MM.1S (cell line): Measurements from ENCODE around the gene HNRNPA3.

Experiments used
- DNase-seq: peaks from one replicate; pipeline ENCODE4 v3.0.0-alpha.2; 2015
- H2AFZ ChIP-seq: fragments of 300-600 bp; sonication (generic); 2 replicates; pipeline ENCODE4 v1.6.0; 2016; ENCODE audit warnings: antibody characterized with exemption, low read length
- H3F3A ChIP-seq: fragments of 300-600 bp; sonication (generic); 2 replicates; pipeline ENCODE4 v1.6.1; 2016; ENCODE audit warnings: mild to moderate bottlenecking, antibody characterized with exemption, low read length, moderate library complexity, mixed read lengths; ENCODE audit not compliant: insufficient read depth
- H3K27ac ChIP-seq: fragments of 300-600 bp; sonication (generic); 2 replicates; pipeline ENCODE4 v1.5.1; 2016; ENCODE audit warnings: mild to moderate bottlenecking, low read length
- H3K27me3 ChIP-seq: fragments of 300-600 bp; sonication (generic); replicated peaks from 2 replicates; pipeline ENCODE4 v1.6.0; 2016; ENCODE audit warnings: low read length; ENCODE audit not compliant: insufficient read depth
- H3K36me3 ChIP-seq: fragments of 300-600 bp; sonication (generic); replicated peaks from 2 replicates; pipeline ENCODE4 v1.6.1; 2016; ENCODE audit warnings: mild to moderate bottlenecking, low read length, mixed read lengths; ENCODE audit not compliant: insufficient read depth
- H3K4me1 ChIP-seq: fragments of 300-600 bp; sonication (generic); 2 replicates; pipeline ENCODE4 v1.6.1; 2016; ENCODE audit warnings: low read length, mixed read lengths
- H3K4me2 ChIP-seq: fragments of 300-600 bp; sonication (generic); 2 replicates; pipeline ENCODE4 v1.6.0; 2016; ENCODE audit warnings: low read depth, low read length
- H3K4me3 ChIP-seq: fragments of 300-600 bp; sonication (generic); 2 replicates; pipeline ENCODE4 v1.5.1; 2016; ENCODE audit warnings: low read length, mixed read lengths
- H3K79me2 ChIP-seq: fragments of 300-600 bp; sonication (generic); 2 replicates; pipeline ENCODE4 v1.6.1; 2016; ENCODE audit warnings: mixed run types, low read length, mixed read lengths
- H3K9ac ChIP-seq: fragments of 300-600 bp; sonication (generic); 2 replicates; pipeline ENCODE4 v1.6.1; 2016; ENCODE audit warnings: low read length, mixed read lengths
- H3K9me2 ChIP-seq: fragments of 300-600 bp; sonication (generic); replicated peaks from 2 replicates; pipeline ENCODE4 v1.6.1; 2016; ENCODE audit warnings: mild to moderate bottlenecking, low read length, mixed read lengths; ENCODE audit not compliant: insufficient read depth
- H3K9me3 ChIP-seq: fragments of 300-600 bp; sonication (generic); replicated peaks from 2 replicates; pipeline ENCODE4 v1.6.1; 2016; ENCODE audit warnings: mild to moderate bottlenecking, low read length, mixed read lengths; ENCODE audit not compliant: insufficient read depth
- H4K20me1 ChIP-seq: fragments of 300-600 bp; sonication (generic); 2 replicates; pipeline ENCODE4 v1.6.1; 2016; ENCODE audit warnings: mild to moderate bottlenecking, low read length, moderate library complexity, mixed read lengths; ENCODE audit not compliant: insufficient read depth
- CTCF ChIP-seq: fragments of 300-600 bp; sonication (generic); IDR thresholded peaks from 2 replicates; pipeline ENCODE4 v1.5.1; 2016; ENCODE audit warnings: antibody characterized with exemption, low read length, mixed read lengths
- EZH2 ChIP-seq: fragments of 300-600 bp; sonication (generic); optimal IDR thresholded peaks from 2 replicates; pipeline ENCODE3; 2017; ENCODE audit warnings: low read depth, mild to moderate bottlenecking, antibody characterized with exemption, low read length, mixed read lengths
- EZH2phosphoT487 ChIP-seq: fragments of 300-600 bp; sonication (generic); IDR thresholded peaks from 2 replicates; pipeline ENCODE4 v1.6.1; 2018; ENCODE audit warnings: antibody characterized with exemption, low read length

HNRNPA3 gene

GRCh38 chr2:177225965-177226360, 13.4 kb downstream of the HNRNPA3 start:
- H3K4me1 ChIP-seq: no peaks in the 10 kb centered on the region
- no peak overlapping the region for H3K9ac ChIP-seq
- no peaks in the 10 kb centered on the region for H3K9me3 ChIP-seq
- no peak overlapping the region for H3K4me3 ChIP-seq
- H3K79me2 ChIP-seq: peaks cover 7% of the 10 kb centered on the region; the same call in 1 of the 2 replicates
- H3K36me3 ChIP-seq: peaks cover 8% of the 10 kb centered on the region; the same call in 1 of the 2 replicates
- no peaks in the 10 kb centered on the region for H3K27me3 ChIP-seq
- H3K9me2 ChIP-seq: no peaks in the 10 kb centered on the region
- no peak for TF ChIP-seq EZH2phosphoT487
- no peak for TF ChIP-seq CTCF
- no peak for TF ChIP-seq EZH2
- no peak overlapping the region for H3K27ac ChIP-seq
- DNase-seq: no peak
- peaks cover 74% of the 10 kb centered on the region for H3F3A ChIP-seq
- H3K4me2 ChIP-seq: no peak overlapping the region
- H4K20me1 ChIP-seq: peaks cover 6% of the 10 kb centered on the region; the same call in 1 of the 2 replicates
- no peak overlapping the region for H2AFZ ChIP-seq

- Histone ChIP-seq H3K9ac (no peak overlapping the region), H3K9me2 (no peaks in the 10 kb centered on the region), H3K36me3 (peaks cover 9% of the 10 kb centered on the region), H3K9me3 (no peaks in the 10 kb centered on the region), H3K4me3 (no peak overlapping the region), H2AFZ (no peak overlapping the region), H3K4me1 (no peaks in the 10 kb centered on the region), H4K20me1 (peaks cover 7% of the 10 kb centered on the region; the same call in 1 of the 2 replicates), H3K4me2 (no peak overlapping the region), H3K27ac (no peak overlapping the region), H3K79me2 (no peaks in the 10 kb centered on the region; the same call in 1 of the 2 replicates), H3K27me3 (no peaks in the 10 kb centered on the region), H3F3A (peaks cover 55% of the 10 kb centered on the region)
- TF ChIP-seq EZH2 (no peak), EZH2phosphoT487 (no peak), CTCF (no peak)
- DNase-seq: no peak
Measured at GRCh38 chr2:177229442-177230242, 17.0 kb downstream of the HNRNPA3 start.

- no peaks in the 10 kb centered on the region for H3K27me3 ChIP-seq
- no peak overlapping the region for H3K27ac ChIP-seq
- H2AFZ ChIP-seq: no peak overlapping the region
- TF ChIP-seq EZH2 (no peak), EZH2phosphoT487 (no peak), CTCF (no peak)
- peaks cover 41% of the 10 kb centered on the region for H3F3A ChIP-seq
- H3K9me3 ChIP-seq: no peaks in the 10 kb centered on the region
- no peak for DNase-seq
- no peak overlapping the region for H3K4me2 ChIP-seq
- no peak overlapping the region for H3K9ac ChIP-seq
- no peak overlapping the region for H3K4me3 ChIP-seq
- H3K9me2 ChIP-seq: no peaks in the 10 kb centered on the region
- peaks cover 4% of the 10 kb centered on the region; the same call in 1 of the 2 replicates for H4K20me1 ChIP-seq
- no peaks in the 10 kb centered on the region for H3K4me1 ChIP-seq
- peaks cover 13% of the 10 kb centered on the region for H3K79me2 ChIP-seq
- peaks cover 9% of the 10 kb centered on the region for H3K36me3 ChIP-seq
Measured at GRCh38 chr2:177231270-177231669, 18.7 kb downstream of the HNRNPA3 start.
